ENCODE data around the gene FNBP1L.

Gene FNBP1L

GRCh38 chr1:93501829-93502369 lies 54.0 kb downstream of the FNBP1L start:
- no peak overlapping the region for H3K27ac ChIP-seq (ENCODE audit: extremely low read depth, low read depth, low read length)
- peaks cover 2% of the 10 kb centered on the region; the same call in 1 of the 2 replicates for H3K4me1 ChIP-seq (ENCODE audit: control insufficient read depth, insufficient read depth, low read length)
- no peaks in the 10 kb centered on the region for H3K9me3 ChIP-seq (ENCODE audit: control insufficient read depth, insufficient read depth, low read depth, low read length)
- no peaks in the 10 kb centered on the region for H3K36me3 ChIP-seq (ENCODE audit: control insufficient read depth in 2 of 2, insufficient read depth in 1 of 2, low read length in 2 of 2)
- CTCF ChIA-PET: no interaction called here
- POLR2A ChIA-PET: no interaction called here
- TF ChIP-seq OVOL3 (tag by site-specific recombination; IDR thresholded peaks at IDR 0.05): peak; percentile 64; the same call in 1 of the 2 replicates
- TF ChIP-seq PRDM6 (tag by site-specific recombination; IDR thresholded peaks at IDR 0.05): peak; percentile 66
- no peak for TF ChIP-seq ZNF473 (tag by site-specific recombination; IDR thresholded peaks at IDR 0.05)
- TF ChIP-seq ZNF362 (tag by site-specific recombination; IDR thresholded peaks at IDR 0.05): 0 out of 2 replicates have a peak, but pooled peaks have one; percentile 29
- TF ChIP-seq ZNF19 (tag by site-specific recombination; IDR thresholded peaks at IDR 0.05; ENCODE audit: low read depth): no peak
- TF ChIP-seq ZNF600 (tag by site-specific recombination; IDR thresholded peaks at IDR 0.05): peak; percentile 41; the same call in 1 of the 2 replicates
- TF ChIP-seq FEZF1 (tag by site-specific recombination; IDR thresholded peaks at IDR 0.05): 0 out of 2 replicates have a peak, but pooled peaks have one; percentile 10
- no peak overlapping the region for H3K4me3 ChIP-seq (ENCODE audit: low read depth, low read length)

- no peaks in the 10 kb centered on the region for H3K9me3 ChIP-seq (ENCODE audit: control insufficient read depth, insufficient read depth, low read depth, low read length)
- no peaks in the 10 kb centered on the region; a peak in 1 of 3 replicates for H3K36me3 ChIP-seq (ENCODE audit: control insufficient read depth in 2 of 2, insufficient read depth in 1 of 2, low read length in 2 of 2)
- ChIA-PET POLR2A (no interaction called here), CTCF (no interaction called here)
- no peak overlapping the region for H3K4me3 ChIP-seq (ENCODE audit: low read depth, low read length)
- no peak for TF ChIP-seq FEZF1 (tag by site-specific recombination; IDR thresholded peaks at IDR 0.05)
- no peak for TF ChIP-seq ZXDB (tag by site-specific recombination; IDR thresholded peaks at IDR 0.05)
- TF ChIP-seq ELK4 (IDR thresholded peaks at IDR 0.05; ENCODE audit: borderline replicate concordance, low read depth, low read length): no peak
- TF ChIP-seq ZNF837 (tag by site-specific recombination; IDR thresholded peaks at IDR 0.05): no peak
- no peak for TF ChIP-seq ZNF549 (tag by site-specific recombination; IDR thresholded peaks at IDR 0.05)
- peaks cover 2% of the 10 kb centered on the region; the same call in 1 of the 2 replicates for H3K4me1 ChIP-seq (ENCODE audit: control insufficient read depth, insufficient read depth, low read length)
- H3K27ac ChIP-seq (ENCODE audit: extremely low read depth, low read depth, low read length): no peak overlapping the region
Observed at GRCh38 chr1:93502571-93502970, 54.7 kb downstream of the FNBP1L start.

- Histone ChIP-seq H3K4me3 (ENCODE audit: low read depth, low read length) (no peak overlapping the region), H3K36me3 (ENCODE audit: control insufficient read depth in 2 of 2, insufficient read depth in 1 of 2, low read length in 2 of 2) (no peaks in the 10 kb centered on the region; a peak in 1 of 3 replicates), H3K9me3 (ENCODE audit: control insufficient read depth, insufficient read depth, low read depth, low read length) (no peaks in the 10 kb centered on the region), H3K4me1 (ENCODE audit: control insufficient read depth, insufficient read depth, low read length) (peaks cover 2% of the 10 kb centered on the region; the same call in 1 of the 2 replicates), H3K27ac (ENCODE audit: extremely low read depth, low read depth, low read length) (no peak overlapping the region)
- CTCF ChIA-PET: no interaction called here
- POLR2A ChIA-PET: no interaction called here
- TF ChIP-seq ZNF585B (tag by site-specific recombination; IDR thresholded peaks at IDR 0.05): no peak
- no peak for TF ChIP-seq ZNF623 (tag by site-specific recombination; IDR thresholded peaks at IDR 0.05)
- no peak for TF ChIP-seq BCL11B (tag by site-specific recombination; IDR thresholded peaks at IDR 0.05; ENCODE audit: low read depth)
- no peak for TF ChIP-seq GLIS2 (tag by site-specific recombination; IDR thresholded peaks at IDR 0.05)
- TF ChIP-seq ZSCAN18 (tag by site-specific recombination; IDR thresholded peaks at IDR 0.05): no peak
- TF ChIP-seq REST (tag by site-specific recombination; IDR thresholded peaks at IDR 0.05): no peak
- TF ChIP-seq ZNF664 (tag by site-specific recombination; IDR thresholded peaks at IDR 0.05): no peak
- no peak for TF ChIP-seq HIC1 (tag by site-specific recombination; IDR thresholded peaks at IDR 0.05)
- TF ChIP-seq KLF16 (tag by site-specific recombination; IDR thresholded peaks at IDR 0.05): no peak
- no peak for TF ChIP-seq ZNF416 (tag by site-specific recombination; IDR thresholded peaks at IDR 0.05)
Observed at GRCh38 chr1:93503163-93503562, 55.2 kb downstream of the FNBP1L start.
